ENCODE measurements around the gene ACSF3. TPM values are rescaled to one million over a fixed set of nuclear protein-coding genes. Genes with fewer than 3 reads are reported as not detected.

Gene ACSF3
- total and polyA plus RNA-seq, 2 donors (not counting 1 experiment from before 2014, with no cell fraction given), result 45.2 to 113 TPM

DNA sequence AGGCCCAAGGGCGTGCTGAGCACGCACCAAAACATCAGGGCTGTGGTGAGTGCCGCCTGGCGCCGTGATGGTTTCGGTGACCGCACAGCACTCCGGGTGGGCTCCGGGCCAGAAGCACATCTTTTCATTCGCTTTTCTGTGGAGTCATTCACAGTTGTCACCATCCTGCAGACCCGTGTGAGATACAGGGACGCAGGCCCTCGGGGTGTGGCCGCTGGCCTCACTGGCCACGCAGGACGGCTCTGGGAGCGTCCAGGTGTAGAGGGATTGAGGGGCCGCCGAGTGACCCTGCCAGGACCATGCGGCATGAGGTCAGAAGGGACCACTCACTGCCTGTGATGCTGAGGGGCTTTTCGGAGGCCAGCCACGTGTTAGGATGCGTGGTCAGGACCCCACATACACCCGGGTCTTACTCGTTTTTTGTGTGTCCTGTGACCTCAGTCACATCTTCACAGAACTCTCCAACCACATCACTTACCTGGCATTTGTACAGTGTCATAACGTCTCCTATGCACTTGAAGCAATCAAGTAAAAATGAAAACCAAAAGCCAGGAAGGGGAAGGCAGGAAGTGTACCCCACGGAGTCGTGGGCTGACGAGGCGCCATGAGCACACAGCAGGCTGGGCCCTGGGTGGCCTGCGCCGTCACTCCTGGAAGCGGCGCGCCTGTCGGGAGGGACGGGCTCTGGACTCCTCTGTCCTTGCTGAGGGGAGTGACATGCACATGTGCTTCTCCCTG, 7.8 kb downstream of the ACSF3 start:
- no peak overlapping the region for H3K4me3 Mint-ChIP-seq
- Histone ChIP-seq H3K27ac (ENCODE audit: low read length in 2 of 2) (no peak overlapping the region), H3K79me2 (ENCODE audit: control insufficient read depth, insufficient read depth, low read length) (peaks cover 81% of the 10 kb centered on the region), H3K9me3 (ENCODE audit: control extremely low read depth in 1 of 3, control insufficient read depth in 2 of 3, insufficient read depth in 1 of 3, low read length in 2 of 3) (no peaks in the 10 kb centered on the region), H3K27me3 (replicated peaks in 1 of 4; ENCODE audit: control extremely low read depth in 1 of 4, control insufficient read depth in 3 of 4, insufficient read depth in 4 of 4, low read length in 3 of 4) (no peaks in the 10 kb centered on the region), H4K20me1 (ENCODE audit: control insufficient read depth, insufficient read depth, low read length, poor library complexity, severe bottlenecking) (peaks cover 85% of the 10 kb centered on the region), H3K4me2 (replicated peaks; ENCODE audit: low read depth, low read length, poor library complexity, severe bottlenecking) (no peak overlapping the region), H3K4me3 (ENCODE audit: control extremely low read depth in 1 of 5, extremely low read depth in 1 of 5, insufficient read depth in 1 of 5, low read depth in 2 of 5, low read length in 4 of 5) (no peak overlapping the region), H3K36me3 (replicated peaks in 1 of 2; ENCODE audit: control extremely low read depth in 1 of 2, control insufficient read depth in 1 of 2, extremely low read depth in 1 of 2, insufficient read depth in 2 of 2, low read length in 1 of 2) (peaks cover 8 to 65% of the 10 kb centered on the region in 2 experiments), H3K9ac (ENCODE audit: low read length) (no peak overlapping the region), H2AFZ (ENCODE audit: insufficient read depth, low read depth, low read length, poor library complexity, severe bottlenecking) (no peak overlapping the region), H3K4me1 (ENCODE audit: control insufficient read depth in 2 of 2, insufficient read depth in 2 of 2, low read length in 2 of 2) (peaks cover 34 to 42% of the 10 kb centered on the region in 2 donors)
- H3K9me3 Mint-ChIP-seq (ENCODE audit: insufficient read depth), result no peaks in the 10 kb centered on the region
- TF ChIP-seq EZH2 (IDR thresholded peaks at IDR 0.05; ENCODE audit: borderline replicate concordance, insufficient read depth, low read depth, low read length, poor library complexity, severe bottlenecking), result no peak
- TF ChIP-seq, protein P1, sequence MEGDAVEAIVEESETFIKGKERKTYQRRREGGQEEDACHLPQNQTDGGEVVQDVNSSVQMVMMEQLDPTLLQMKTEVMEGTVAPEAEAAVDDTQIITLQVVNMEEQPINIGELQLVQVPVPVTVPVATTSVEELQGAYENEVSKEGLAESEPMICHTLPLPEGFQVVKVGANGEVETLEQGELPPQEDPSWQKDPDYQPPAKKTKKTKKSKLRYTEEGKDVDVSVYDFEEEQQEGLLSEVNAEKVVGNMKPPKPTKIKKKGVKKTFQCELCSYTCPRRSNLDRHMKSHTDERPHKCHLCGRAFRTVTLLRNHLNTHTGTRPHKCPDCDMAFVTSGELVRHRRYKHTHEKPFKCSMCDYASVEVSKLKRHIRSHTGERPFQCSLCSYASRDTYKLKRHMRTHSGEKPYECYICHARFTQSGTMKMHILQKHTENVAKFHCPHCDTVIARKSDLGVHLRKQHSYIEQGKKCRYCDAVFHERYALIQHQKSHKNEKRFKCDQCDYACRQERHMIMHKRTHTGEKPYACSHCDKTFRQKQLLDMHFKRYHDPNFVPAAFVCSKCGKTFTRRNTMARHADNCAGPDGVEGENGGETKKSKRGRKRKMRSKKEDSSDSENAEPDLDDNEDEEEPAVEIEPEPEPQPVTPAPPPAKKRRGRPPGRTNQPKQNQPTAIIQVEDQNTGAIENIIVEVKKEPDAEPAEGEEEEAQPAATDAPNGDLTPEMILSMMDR (IDR thresholded peaks at IDR 0.05), result no peak
- peaks cover 39% of the 10 kb centered on the region for H3K4me1 Mint-ChIP-seq
- 88% methylated on average over 37 of the region's 37 CpGs for WGBS (ENCODE audit: insufficient coverage)
- no peak overlapping the region for H3K27ac Mint-ChIP-seq
- no peaks in the 10 kb centered on the region for H3K27me3 Mint-ChIP-seq
- ATAC-seq (ENCODE audit: low read depth), result no peak
- intact Hi-C loops (cut with micrococcal nuclease), result no loop called here
- ChIA-PET CTCF (no interaction called here), POLR2A (no interaction called here)
- DNase-seq, result no peak

DNA sequence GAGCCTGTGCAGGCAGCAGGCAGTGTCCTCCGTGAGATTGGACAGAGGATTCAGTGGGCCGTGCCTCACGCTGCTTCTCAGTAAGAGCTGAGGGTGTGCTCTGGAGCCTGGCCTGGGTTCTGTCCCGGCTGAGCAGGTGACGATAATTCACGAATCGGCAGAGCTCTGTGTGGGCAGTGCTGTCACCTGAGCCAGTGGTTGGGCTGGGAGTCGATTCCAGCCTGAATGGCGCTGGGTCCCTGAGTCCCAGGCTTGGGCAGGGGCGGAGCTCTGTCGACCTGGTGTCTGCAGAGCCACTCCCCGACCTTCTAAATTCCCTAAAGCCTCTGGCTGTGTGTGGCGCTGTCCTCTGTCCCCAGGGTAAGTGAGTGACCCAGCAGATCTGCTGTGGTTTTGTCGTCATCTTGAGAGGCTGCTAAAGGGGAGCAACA, 8.4 kb downstream of the ACSF3 start:
- Histone ChIP-seq H3K27ac (ENCODE audit: low read length in 2 of 2) (no peak overlapping the region), H3K4me3 (ENCODE audit: control extremely low read depth in 1 of 5, extremely low read depth in 1 of 5, insufficient read depth in 1 of 5, low read depth in 2 of 5, low read length in 4 of 5) (no peak overlapping the region), H4K20me1 (ENCODE audit: control insufficient read depth, insufficient read depth, low read length, poor library complexity, severe bottlenecking) (peaks cover 80% of the 10 kb centered on the region), H3K9me3 (ENCODE audit: control extremely low read depth in 1 of 3, control insufficient read depth in 2 of 3, insufficient read depth in 1 of 3, low read length in 2 of 3) (no peaks in the 10 kb centered on the region), H3K9ac (ENCODE audit: low read length) (no peak overlapping the region), H2AFZ (ENCODE audit: insufficient read depth, low read depth, low read length, poor library complexity, severe bottlenecking) (no peak overlapping the region), H3K36me3 (replicated peaks in 1 of 2; ENCODE audit: control extremely low read depth in 1 of 2, control insufficient read depth in 1 of 2, extremely low read depth in 1 of 2, insufficient read depth in 2 of 2, low read length in 1 of 2) (peaks cover 9 to 71% of the 10 kb centered on the region in 2 experiments), H3K4me2 (replicated peaks; ENCODE audit: low read depth, low read length, poor library complexity, severe bottlenecking) (no peak overlapping the region), H3K27me3 (replicated peaks in 1 of 4; ENCODE audit: control extremely low read depth in 1 of 4, control insufficient read depth in 3 of 4, insufficient read depth in 4 of 4, low read length in 3 of 4) (no peaks in the 10 kb centered on the region), H3K79me2 (ENCODE audit: control insufficient read depth, insufficient read depth, low read length) (peaks cover 80% of the 10 kb centered on the region), H3K4me1 (ENCODE audit: control insufficient read depth in 2 of 2, insufficient read depth in 2 of 2, low read length in 2 of 2) (peaks cover 28 to 36% of the 10 kb centered on the region in 2 donors)
- no peak for TF ChIP-seq EZH2 (IDR thresholded peaks at IDR 0.05; ENCODE audit: borderline replicate concordance, insufficient read depth, low read depth, low read length, poor library complexity, severe bottlenecking)
- TF ChIP-seq, protein P1 (IDR thresholded peaks at IDR 0.05), result no peak
- Mint-ChIP-seq H3K4me3 (no peak overlapping the region), H3K9me3 (ENCODE audit: insufficient read depth) (no peaks in the 10 kb centered on the region), H3K27ac (no peak overlapping the region), H3K27me3 (no peaks in the 10 kb centered on the region), H3K4me1 (peaks cover 33% of the 10 kb centered on the region)
- intact Hi-C loops (cut with micrococcal nuclease), result no loop called here
- ATAC-seq (ENCODE audit: low read depth) (no peak), DNase-seq (no peak)
- ChIA-PET POLR2A (no interaction called here), CTCF (interaction anchor here (1.3 kb wide), 1 partner anchor 65 kb away, joined by 3 read pairs; no protein-coding TSS in a partner anchor)
- 83% methylated on average over 13 of the region's 14 CpGs for WGBS (ENCODE audit: insufficient coverage)

All from B cell (primary cell).